ENCODE data around the gene NR3C2.

The NR3C2 gene

DNA sequence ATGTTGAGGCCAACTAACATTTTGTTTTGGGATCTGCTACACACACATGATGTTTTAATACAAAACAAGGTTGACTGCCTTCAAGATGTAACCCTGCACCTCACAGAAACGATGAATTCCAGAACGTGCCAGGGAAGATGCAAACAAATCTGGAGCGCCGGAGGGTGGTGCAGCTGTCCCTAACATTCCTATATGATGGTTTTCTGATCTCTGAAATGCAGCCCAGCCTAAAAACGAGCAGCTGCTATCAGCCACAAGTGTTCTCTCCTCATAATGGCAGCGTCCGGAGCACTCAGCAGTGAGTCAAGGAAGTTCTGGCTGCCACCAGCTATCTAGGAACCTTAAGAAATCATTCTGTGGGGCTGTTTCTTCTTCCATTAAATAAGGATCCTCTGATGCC, 333.4 kb downstream of the NR3C2 start:
- no peak overlapping the region for H2AFZ ChIP-seq (ENCODE audit: low read length)
- no peaks in the 10 kb centered on the region for H3K79me2 ChIP-seq (ENCODE audit: insufficient read depth, low read length)
- no peaks in the 10 kb centered on the region for H3K36me3 ChIP-seq (ENCODE audit: insufficient read depth, low read length)
- H3K27ac ChIP-seq (ENCODE audit: low read depth, low read length, poor library complexity, severe bottlenecking) = no peak overlapping the region
- no peak for TF ChIP-seq CTCF (IDR thresholded peaks at IDR 0.05; ENCODE audit: low read length)
- TF ChIP-seq EZH2 (IDR thresholded peaks at IDR 0.05; ENCODE audit: borderline replicate concordance, low read length) = no peak
- no peaks in the 10 kb centered on the region for H3K4me1 ChIP-seq (ENCODE audit: insufficient read depth, low read length, severe bottlenecking)
- no peak overlapping the region for H3K4me3 ChIP-seq (ENCODE audit: low read depth, low read length, poor library complexity, severe bottlenecking)
- H3K9me3 ChIP-seq (ENCODE audit: low read length) = no peaks in the 10 kb centered on the region
- no peaks in the 10 kb centered on the region for H3K9me2 ChIP-seq (ENCODE audit: low read depth, low read length)
- H3K9ac ChIP-seq (ENCODE audit: low read length) = no peak overlapping the region
- no peaks in the 10 kb centered on the region for H3K27me3 ChIP-seq (ENCODE audit: insufficient read depth, low read length)
- no peaks in the 10 kb centered on the region for H3F3A ChIP-seq (ENCODE audit: insufficient read depth, low read length)
- H3K4me2 ChIP-seq (ENCODE audit: low read length) = no peak overlapping the region
- no peaks in the 10 kb centered on the region for H4K20me1 ChIP-seq (ENCODE audit: insufficient read depth, low read length)

- no peaks in the 10 kb centered on the region for H4K20me1 ChIP-seq (ENCODE audit: insufficient read depth, low read length)
- H3K4me3 ChIP-seq (ENCODE audit: low read depth, low read length, poor library complexity, severe bottlenecking) = no peak overlapping the region
These were observed 338.4 kb downstream of the NR3C2 start for GRCh38 chr4:148103597-148104355.

GRCh38 chr4:148101790-148102189, 340.4 kb downstream of the NR3C2 start:
- Histone ChIP-seq H2AFZ (ENCODE audit: low read length) (no peak overlapping the region), H3K9me2 (ENCODE audit: low read depth, low read length) (no peaks in the 10 kb centered on the region), H3K4me2 (ENCODE audit: low read length) (no peak overlapping the region), H3K4me1 (ENCODE audit: insufficient read depth, low read length, severe bottlenecking) (peaks cover 10% of the 10 kb centered on the region), H3K4me3 (ENCODE audit: low read depth, low read length, poor library complexity, severe bottlenecking) (no peak overlapping the region), H3K9ac (ENCODE audit: low read length) (no peak overlapping the region), H4K20me1 (ENCODE audit: insufficient read depth, low read length) (no peaks in the 10 kb centered on the region), H3K9me3 (ENCODE audit: low read length) (no peaks in the 10 kb centered on the region), H3F3A (ENCODE audit: insufficient read depth, low read length) (no peaks in the 10 kb centered on the region), H3K27me3 (ENCODE audit: insufficient read depth, low read length) (no peaks in the 10 kb centered on the region), H3K36me3 (ENCODE audit: insufficient read depth, low read length) (no peaks in the 10 kb centered on the region), H3K79me2 (ENCODE audit: insufficient read depth, low read length) (no peaks in the 10 kb centered on the region), H3K27ac (ENCODE audit: low read depth, low read length, poor library complexity, severe bottlenecking) (no peak overlapping the region)
- TF ChIP-seq EZH2 (IDR thresholded peaks at IDR 0.05; ENCODE audit: borderline replicate concordance, low read length) = no peak
- TF ChIP-seq CTCF (IDR thresholded peaks at IDR 0.05; ENCODE audit: low read length) = no peak

More at GRCh38 chr4:148103597-148104355, 338.4 kb downstream of the NR3C2 start:
- no peaks in the 10 kb centered on the region for H3K79me2 ChIP-seq (ENCODE audit: insufficient read depth, low read length)
- TF ChIP-seq CTCF (IDR thresholded peaks at IDR 0.05; ENCODE audit: low read length) = no peak
- TF ChIP-seq EZH2 (IDR thresholded peaks at IDR 0.05; ENCODE audit: borderline replicate concordance, low read length) = no peak
- no peaks in the 10 kb centered on the region for H3F3A ChIP-seq (ENCODE audit: insufficient read depth, low read length)
- H3K4me2 ChIP-seq (ENCODE audit: low read length) = no peak overlapping the region
- no peaks in the 10 kb centered on the region for H3K9me2 ChIP-seq (ENCODE audit: low read depth, low read length)
- peaks cover 10% of the 10 kb centered on the region for H3K4me1 ChIP-seq (ENCODE audit: insufficient read depth, low read length, severe bottlenecking)
- no peaks in the 10 kb centered on the region for H3K27me3 ChIP-seq (ENCODE audit: insufficient read depth, low read length)
- H3K27ac ChIP-seq (ENCODE audit: low read depth, low read length, poor library complexity, severe bottlenecking) = no peak overlapping the region
- no peak overlapping the region for H3K9ac ChIP-seq (ENCODE audit: low read length)
- H3K9me3 ChIP-seq (ENCODE audit: low read length) = no peaks in the 10 kb centered on the region
- no peak overlapping the region for H2AFZ ChIP-seq (ENCODE audit: low read length)
- H3K36me3 ChIP-seq (ENCODE audit: insufficient read depth, low read length) = no peaks in the 10 kb centered on the region

Measured in OCI-LY1 (cell line).